Right forelimb (tissue), 1 donor: Measurements from ENCODE around the gene BABAM1.
"Not testable (repeated sequence)": the region's sequence is repeated elsewhere in the genome, so short reads cannot be mapped to it uniquely, and the experiment has no call there.

ENCODE experiments used
- DNase-seq: peaks from one replicate; pipeline ENCODE4 v3.0.0-alpha.2; 2018

BABAM1 gene

DNA sequence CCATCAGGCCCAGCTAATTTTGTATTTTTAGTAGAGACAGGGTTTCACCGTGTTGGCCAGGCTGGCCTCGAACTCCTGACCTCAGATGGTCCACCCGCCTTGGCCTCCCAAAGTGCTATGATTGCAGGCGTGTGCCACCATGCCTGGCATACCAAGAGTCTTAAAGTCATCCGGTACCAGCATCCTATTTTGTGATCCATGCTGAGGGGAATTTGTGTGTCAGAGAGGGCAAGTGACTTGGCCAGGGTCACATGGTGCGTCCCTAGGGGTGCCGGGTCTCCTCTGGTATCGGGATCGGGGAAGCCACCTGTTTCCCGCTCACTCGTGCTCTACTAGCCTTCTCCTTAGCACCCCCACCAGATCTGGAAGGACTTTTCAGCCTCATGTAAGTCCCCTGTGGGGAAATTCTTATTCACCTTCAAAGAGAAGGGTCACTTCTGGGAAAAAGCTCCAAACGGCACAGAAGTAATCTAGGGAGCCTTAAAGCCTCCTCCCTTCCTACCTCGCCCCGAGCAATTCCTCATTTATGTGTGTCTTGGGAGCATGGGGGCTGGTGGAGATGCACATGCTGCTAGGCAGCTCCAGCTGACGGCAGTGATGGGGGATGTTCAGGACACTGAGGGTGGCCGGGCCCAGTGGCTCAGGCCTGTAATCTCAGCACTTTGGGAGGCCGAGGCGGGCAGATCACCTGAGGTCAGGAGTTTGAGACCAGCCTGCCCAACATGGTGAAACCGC, 8.4 kb downstream of the BABAM1 start:
- DNase-seq, result no peak

DNA sequence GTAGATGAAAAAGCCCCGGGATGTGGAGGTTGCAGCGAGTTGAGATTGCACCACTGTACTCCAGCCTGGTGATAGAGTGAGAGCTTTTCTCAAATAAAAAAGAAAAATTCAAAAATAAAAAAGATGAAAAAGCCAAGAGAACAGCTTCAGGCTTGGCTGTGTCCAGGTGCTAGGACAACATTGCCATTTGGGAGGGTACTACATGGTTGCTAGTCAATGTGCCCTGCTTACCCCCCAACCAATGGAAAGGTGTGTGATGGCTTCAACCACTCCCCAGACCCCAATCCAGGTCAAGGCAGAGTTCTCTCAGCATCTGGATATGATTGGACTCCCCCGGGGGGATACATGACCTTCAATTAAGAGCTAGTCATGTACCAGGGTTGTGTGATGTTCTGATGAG, 12.2 kb downstream of the BABAM1 start:
- DNase-seq, result no peak

GRCh38 chr19:17281391-17282304, 14.4 kb downstream of the BABAM1 start, which contains the start of gene ANKLE1:
Gene ANKLE1, plus strand, starts transcription at chr19:17281901. Its CDS starts 20 bp downstream, at chr19:17281921.
- DNase-seq, result no peak

DNA sequence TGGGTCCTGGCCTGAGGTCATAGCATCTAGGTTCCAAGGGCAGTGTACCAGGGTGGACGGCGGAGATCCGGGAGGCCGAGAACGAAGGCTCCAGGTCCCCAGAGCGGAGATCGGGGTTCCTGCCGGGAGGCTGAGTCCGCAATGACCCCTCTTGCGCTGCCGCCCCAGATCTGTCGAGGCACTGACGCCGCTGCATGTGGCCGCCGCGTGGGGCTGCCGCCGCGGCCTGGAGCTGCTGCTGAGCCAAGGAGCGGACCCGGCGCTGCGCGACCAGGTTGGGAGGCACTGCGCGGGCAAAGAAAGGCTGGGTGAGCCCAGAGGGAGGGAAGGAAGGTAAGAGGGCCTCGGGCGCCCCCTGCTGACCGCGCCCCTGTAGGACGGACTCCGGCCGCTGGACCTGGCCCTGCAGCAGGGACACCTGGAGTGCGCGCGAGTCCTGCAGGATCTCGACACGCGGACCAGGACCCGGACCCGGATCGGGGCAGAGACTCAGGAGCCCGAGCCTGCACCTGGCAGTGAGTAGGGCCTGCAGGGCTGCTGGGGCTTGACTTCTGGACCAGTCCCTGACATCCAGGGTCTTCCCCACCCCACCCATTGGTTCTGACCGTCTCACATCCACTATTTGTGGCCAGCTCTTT, 15.4 kb downstream of the BABAM1 start:
- peak; percentile 89 for DNase-seq

GRCh38 chr19:17283504-17283996, 16.3 kb downstream of the BABAM1 start:
- no peak for DNase-seq

DNA sequence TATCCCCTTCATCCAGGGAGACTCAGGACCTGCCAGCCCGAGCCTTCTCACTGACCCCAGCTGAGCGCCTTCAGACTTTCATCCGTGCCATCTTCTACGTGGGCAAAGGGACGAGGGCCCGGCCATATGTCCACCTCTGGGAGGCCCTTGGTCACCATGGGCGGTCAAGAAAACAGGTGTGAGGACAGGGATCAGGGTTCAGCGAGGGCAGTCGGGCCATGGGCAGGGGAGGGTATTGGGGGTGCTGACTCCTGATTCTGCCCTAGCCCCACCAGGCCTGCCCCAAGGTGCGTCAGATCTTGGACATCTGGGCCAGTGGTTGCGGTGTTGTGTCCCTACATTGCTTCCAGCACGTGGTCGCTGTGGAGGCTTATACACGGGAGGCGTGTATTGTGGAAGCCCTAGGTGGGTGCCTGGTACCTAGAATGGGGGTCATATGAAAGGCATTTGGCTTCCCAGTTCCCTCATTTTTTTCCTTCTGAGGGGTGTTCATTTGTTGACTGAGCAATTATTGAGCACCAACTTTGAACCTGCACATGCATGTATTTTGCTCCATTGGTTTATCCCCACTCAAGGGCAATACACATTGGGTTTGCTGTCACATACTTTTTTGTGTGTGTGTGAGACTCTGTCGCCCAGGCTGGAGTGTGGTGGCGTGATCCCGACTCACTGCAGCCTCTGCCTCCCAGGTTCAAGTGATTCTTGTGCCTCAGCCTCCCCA, 18.3 kb downstream of the BABAM1 start:
- no peak for DNase-seq

- no peak for DNase-seq
Observed at GRCh38 chr19:17286263-17286662, 19.0 kb downstream of the BABAM1 start.

DNA sequence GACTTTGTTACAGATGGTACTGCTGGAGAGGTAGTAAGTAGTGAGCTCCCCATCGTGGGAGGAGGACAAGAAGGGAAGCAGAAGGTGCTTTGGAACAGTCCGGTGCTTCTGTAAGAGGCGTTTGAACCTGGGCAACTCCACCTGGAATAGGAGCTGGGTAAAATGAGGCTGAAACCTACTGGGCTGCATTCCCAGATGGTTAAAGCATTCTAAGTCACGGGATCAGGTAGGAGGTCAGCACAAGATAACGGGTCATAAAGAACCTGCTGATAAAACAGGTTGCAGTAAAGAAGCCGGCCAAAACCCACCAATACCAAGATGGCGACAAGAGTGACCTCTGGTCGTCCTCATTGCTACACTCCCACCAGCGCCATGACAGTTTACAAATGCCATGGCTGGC, 19.5 kb downstream of the BABAM1 start:
- no peak for DNase-seq

DNA sequence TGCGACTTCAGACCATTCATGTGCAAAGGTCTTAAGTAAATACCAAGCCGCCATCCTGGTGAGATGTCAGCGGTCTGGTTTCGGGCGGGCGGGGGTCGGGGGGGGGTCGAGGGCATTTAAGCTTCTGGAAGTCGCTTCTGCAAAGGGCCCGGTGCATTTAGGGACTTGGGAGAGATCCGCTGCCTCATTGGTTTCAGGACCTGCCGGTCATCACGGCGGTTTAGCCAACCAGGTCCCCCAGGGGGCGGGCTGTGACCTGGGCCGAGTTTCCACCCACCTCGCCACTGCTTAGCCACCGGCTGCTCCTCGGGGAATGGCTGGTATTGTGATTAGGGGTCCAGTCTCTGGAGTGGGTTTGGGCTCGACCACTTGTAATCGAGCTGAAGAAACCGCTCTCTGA, 22.2 kb downstream of the BABAM1 start:
- no peak for DNase-seq

GRCh38 chr19:17292301-17293074, 25.2 kb downstream of the BABAM1 start:
- peak; percentile 80 for DNase-seq

DNA sequence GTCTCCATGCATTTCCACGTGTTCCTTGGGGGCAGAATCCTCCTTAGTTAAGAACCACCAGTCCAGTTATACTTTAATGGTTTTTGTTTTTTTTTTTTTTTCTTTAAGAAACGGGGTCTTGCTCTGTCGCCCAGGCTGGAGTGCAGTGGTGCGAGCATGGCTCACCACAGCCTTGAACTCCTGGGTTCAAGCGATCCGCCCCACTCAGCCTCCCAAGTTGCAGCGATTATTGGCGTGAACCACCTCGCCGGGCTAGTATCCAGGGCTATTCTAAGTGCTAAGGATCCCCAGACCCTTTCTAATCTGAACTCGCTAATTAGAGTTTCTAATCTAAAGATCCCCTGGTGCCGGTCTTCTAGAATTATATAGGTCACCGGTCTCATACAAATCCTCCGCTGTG, 26.4 kb downstream of the BABAM1 start:
- DNase-seq, result no peak

GRCh38 chr19:17294051-17294891, 27.0 kb downstream of the BABAM1 start:
- no peak for DNase-seq

DNA sequence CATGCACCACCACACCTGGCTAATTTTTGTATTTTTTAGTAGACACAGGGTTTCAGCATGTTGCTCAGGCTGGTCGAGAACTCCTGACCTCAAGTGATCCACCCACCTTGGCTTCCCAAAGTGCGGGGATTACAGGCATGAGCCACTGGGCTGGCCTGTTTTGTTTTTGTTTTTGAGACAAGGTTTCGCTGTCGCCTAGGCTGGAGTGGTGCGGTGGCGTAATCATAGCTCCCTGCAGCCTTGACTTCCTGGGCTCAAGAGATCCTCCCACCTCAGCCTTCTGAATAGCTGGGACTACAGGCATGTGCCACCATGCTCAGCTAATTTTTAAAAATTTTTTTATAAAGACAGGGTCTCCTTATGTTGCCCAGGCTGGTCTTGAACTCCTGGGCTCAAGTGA, 28.3 kb downstream of the BABAM1 start:
- DNase-seq, result not testable (repeated sequence)

DNA sequence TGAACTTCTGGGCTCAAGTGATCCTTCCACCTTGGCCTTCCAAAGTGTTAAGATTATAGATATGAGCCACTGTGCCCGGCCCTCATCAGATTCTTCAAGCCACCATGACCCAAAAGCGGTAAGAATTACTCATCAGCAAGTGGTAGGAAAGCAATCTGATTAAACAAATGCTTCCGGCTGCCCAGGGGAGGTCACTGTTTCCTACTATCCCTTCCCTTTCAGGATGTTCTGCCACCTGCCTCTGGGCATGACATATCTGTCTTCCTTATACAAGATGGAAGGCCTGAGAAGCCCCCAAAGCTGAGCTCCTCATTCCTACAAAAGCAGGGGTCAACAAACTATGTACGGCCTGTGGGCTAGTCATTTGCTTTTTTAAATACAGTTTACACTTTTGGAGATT, 29.0 kb downstream of the BABAM1 start:
- DNase-seq, result no peak

- no peak for DNase-seq
Observed at GRCh38 chr19:17296976-17297375, 29.7 kb downstream of the BABAM1 start.

DNA sequence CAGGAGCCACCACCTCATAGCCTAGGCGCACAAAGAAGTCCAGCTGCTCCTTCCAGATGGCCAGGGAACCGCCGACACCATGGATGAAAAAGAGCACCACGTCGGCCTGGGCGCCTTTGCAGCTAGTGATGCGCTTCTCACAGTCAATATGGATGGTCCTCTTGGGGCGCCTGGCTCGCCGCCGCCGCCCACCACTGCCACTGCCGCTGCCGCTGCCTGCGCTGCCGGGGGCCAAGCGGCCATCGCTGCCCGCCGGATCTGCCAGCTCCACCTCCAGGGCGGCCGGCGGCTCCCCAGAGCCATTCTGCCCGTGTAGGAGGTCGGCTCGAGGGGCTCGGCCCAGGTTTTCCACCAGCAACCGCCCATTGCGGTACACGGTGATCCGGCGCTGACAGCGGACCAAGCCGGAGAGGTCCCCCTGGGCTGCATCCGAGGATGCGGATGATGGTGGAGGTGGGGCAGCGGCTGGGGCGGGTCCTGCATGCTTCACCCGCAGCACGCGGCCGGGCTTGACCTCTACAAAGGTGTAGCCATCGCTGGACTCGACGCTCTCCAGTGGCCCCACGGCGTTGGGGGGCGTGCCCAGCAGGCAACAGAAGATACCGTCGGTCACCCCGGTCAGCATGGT, 33.9 kb downstream of the BABAM1 start:
- DNase-seq, result no peak

DNA sequence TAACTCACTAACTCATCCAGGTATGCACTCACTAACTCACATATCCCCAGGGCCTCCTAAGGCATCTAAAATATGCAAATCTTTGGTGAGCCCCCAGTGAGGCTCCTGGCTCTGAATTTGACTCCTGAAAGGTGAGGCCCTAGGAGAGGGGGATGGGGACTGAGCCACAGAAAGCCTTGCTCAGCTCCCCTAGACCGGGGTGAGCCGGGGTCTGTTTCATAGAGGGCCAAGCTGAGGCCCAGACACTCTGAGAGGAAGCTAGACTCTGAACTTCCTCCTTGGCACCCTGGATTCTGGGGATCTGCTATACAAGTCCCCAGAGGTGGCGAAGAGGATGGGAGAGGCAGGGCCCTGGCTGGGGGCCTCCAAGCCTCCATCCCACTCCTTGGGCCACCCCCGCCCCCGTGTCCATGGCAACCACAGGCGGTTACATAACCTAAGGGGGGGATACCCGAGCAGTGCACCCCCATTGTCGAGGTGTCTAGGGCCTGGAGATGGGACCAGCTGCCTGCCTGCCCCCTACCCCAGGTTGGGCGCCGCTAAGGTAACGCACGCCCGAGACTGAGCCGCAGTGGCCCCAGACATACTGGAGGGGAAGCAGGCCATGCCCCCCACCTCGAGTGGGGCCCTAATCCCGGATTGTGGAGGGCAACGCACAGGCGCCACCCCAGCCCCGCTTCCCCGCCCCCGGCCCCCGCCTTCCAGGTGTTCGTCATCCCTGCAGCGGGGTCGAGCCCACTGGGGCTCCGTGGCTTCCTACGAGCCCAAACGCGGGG, 35.3 kb downstream of the BABAM1 start:
- DNase-seq, result no peak

DNA sequence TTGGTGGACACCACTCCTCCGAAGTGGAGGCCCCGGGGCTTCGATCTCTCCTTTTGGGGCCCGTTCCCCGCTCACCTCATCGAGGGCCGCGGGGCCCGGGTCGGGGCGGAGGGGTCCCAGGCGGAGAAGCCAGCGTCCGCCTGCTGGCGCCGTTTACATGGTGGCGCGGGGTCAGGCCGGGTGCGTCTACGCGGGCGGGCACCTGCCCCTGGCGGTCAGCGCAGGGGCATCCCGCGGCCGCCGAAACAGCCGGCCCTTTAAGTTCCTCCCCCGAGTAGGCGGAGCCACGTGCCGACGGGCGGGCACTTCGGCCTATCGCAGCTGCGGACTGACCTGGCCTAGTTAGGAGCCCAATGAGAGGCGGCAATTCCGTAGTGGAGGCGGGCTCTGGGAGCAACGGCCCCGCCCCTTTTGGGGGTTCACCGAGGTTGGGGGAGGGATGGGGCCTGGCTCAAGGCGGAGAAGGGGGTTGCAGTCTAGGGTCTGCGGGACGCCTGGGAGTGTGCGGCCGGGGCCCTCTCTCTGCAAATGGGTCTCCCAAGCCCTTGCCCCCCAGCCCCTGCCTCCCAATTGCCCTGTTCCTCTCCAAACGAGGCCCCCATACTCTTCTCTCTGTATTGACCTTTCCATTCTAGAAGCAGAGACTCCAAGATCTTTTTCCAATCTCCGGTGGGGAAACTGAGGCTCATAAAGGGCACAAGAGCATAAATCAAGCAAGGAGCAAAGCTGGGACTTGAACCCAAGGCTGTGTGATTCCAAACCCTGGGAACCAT, 36.1 kb downstream of the BABAM1 start, which contains the start of gene ABHD8:
Gene ABHD8, minus strand, starts transcription at position 259 of the 773 bp plus-strand sequence. CDS start 1,809 bp downstream, outside the sequence.
- peak; percentile 98 for DNase-seq

DNA sequence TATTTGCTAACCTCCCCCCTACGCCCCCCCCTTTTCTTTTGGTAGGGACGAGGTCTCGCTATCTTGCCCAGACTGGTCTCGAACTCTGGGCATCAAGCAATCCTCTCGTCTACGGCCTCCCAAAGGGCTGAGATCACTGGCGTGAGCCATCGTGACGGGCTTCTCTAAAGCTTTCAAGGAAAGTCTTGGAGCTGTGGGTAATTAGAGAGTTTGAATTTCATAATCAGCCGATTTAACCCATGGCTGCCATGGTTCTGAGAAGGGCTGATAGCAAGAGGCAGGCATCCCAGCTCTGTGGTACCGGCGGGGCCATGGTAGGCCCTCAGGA, 36.7 kb downstream of the BABAM1 start:
- DNase-seq, result no peak
